GM12891 (cell line): ENCODE results near the gene KCNMB1.

Experiments used
- POLR2A ChIP-seq: IDR thresholded peaks from 2 replicates; pipeline ENCODE4 v1.6.1; 2011; ENCODE audit warnings: low read depth, low read length, control low read depth
- POLR2AphosphoS5 ChIP-seq: IDR thresholded peaks from 2 replicates; pipeline ENCODE4 v1.6.1; 2011; ENCODE audit warnings: low read depth, low read length, control low read depth

- TF ChIP-seq POLR2AphosphoS5 (no peak), POLR2A (no peak)
Observed at GRCh38 chr5:170348137-170348633, 41.0 kb downstream of the KCNMB1 start.
